Left lung (tissue), 10 donors: ENCODE data around the gene MCM3. TPM values are rescaled to one million over a fixed set of nuclear protein-coding genes. Genes with fewer than 3 reads are reported as not detected.
A peak's percentile ranks its signal among the peaks of the same experiment; 100 is the strongest.

Experiments
- ATAC-seq: fragments of 200-7000 bp; cut with Tn5 transposase; one replicate; pipeline ENCODE4 v1.9.1; 2020; ENCODE audit warnings: moderate library complexity
- DNase-seq, 4 donors: peaks; one replicate each; pipeline ENCODE4 v3.0.0-alpha.2; 2013 to 2020
- H3K27ac ChIP-seq, 2 donors: fragments of 200-600 bp; sonication (generic) in 1 of 2; one replicate each; pipeline versions ENCODE4 v1.5.0 to v1.8.0; 2020 to 2021
- H3K27me3 ChIP-seq, 2 donors: fragments of 200-600 bp; sonication (generic) in 1 of 2; one replicate each; pipeline versions ENCODE4 v1.5.0 to v1.8.0; 2020 to 2021
- H3K36me3 ChIP-seq, 2 donors: fragments of 200-600 bp; sonication (generic) in 1 of 2; one replicate each; pipeline versions ENCODE4 v1.5.0 to v1.8.0; 2020 to 2021
- H3K4me1 ChIP-seq, 2 donors: fragments of 200-600 bp; one replicate each; pipeline ENCODE4 v1.8.0; 2021
- H3K4me3 ChIP-seq, 2 donors: fragments of 200-600 bp; sonication (generic) in 1 of 2; one replicate each; pipeline versions ENCODE4 v1.5.0 to v1.8.0; 2020 to 2021; ENCODE audit warnings: mild to moderate bottlenecking in 1 of 2
- H3K9me3 ChIP-seq, 2 donors: fragments of 200-600 bp; sonication (generic) in 1 of 2; one replicate each; pipeline versions ENCODE4 v1.5.0 to v1.8.0; 2020 to 2021
- intact Hi-C, 2 donors: fragments of 100-400 bp; cut with DNase I; formaldehyde crosslinking; loops; one replicate each; pipeline versions ENCODE4 v1.11.2 to v1.14.2; 2022
- polyA plus RNA-seq, 6 donors: library from polyadenylated mRNA; unstranded; fragments of 120-200 nt; gene quantifications; one replicate each; pipeline ENCODE4 v1.2.1, GENCODE V29; 2013; ENCODE audit not compliant: insufficient read length in 6 of 6
- total RNA-seq, 2 donors: library from RNA; stranded (reverse); fragmentation: NEBNext Ultra II Directional; extraction: Animal tissue kit (Norgen Biotek cat#: 25700); gene quantifications; one replicate each; pipeline ENCODE4 v1.2.1, GENCODE V29; 2021
- TF ChIP-seq, protein P1 (sequence below), 2 donors: fragments of 200-600 bp; sonication (generic) in 1 of 2; IDR thresholded peaks; one replicate each; pipeline versions ENCODE4 v1.5.0 to v1.8.0; 2021; ENCODE audit warnings: antibody characterized with exemption in 2 of 2
- donor health status: DM: no; HTN: yes; CAD: no.
- donor health status: DM: no; HTN: no; CAD: no.

Gene MCM3
- total and polyA plus RNA-seq, 8 donors: 38.9 to 122 (median 95.3) TPM

- Histone ChIP-seq H3K9me3 (no peaks in the 10 kb centered on the region), H3K27ac (peak overlapping the region; percentile 66 to 68), H3K36me3 (peaks cover 0 to 24% of the 10 kb centered on the region in 2 donors), H3K4me1 (peaks cover 6 to 31% of the 10 kb centered on the region in 2 donors), H3K4me3 (peak overlapping the region; percentile 34 to 85), H3K27me3 (no peaks in the 10 kb centered on the region)
- ATAC-seq (peak; percentile 3), DNase-seq (no peak)
- intact Hi-C loops: loop anchor here in 1 of 2 donors (5.0 kb wide), 1 partner anchor 112 kb away; no protein-coding TSS in a partner anchor
- TF ChIP-seq, protein P1, sequence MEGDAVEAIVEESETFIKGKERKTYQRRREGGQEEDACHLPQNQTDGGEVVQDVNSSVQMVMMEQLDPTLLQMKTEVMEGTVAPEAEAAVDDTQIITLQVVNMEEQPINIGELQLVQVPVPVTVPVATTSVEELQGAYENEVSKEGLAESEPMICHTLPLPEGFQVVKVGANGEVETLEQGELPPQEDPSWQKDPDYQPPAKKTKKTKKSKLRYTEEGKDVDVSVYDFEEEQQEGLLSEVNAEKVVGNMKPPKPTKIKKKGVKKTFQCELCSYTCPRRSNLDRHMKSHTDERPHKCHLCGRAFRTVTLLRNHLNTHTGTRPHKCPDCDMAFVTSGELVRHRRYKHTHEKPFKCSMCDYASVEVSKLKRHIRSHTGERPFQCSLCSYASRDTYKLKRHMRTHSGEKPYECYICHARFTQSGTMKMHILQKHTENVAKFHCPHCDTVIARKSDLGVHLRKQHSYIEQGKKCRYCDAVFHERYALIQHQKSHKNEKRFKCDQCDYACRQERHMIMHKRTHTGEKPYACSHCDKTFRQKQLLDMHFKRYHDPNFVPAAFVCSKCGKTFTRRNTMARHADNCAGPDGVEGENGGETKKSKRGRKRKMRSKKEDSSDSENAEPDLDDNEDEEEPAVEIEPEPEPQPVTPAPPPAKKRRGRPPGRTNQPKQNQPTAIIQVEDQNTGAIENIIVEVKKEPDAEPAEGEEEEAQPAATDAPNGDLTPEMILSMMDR (IDR thresholded peaks at IDR 0.05): no peak
Observed at GRCh38 chr6:52285177-52286068, 881 bp upstream of the MCM3 start.

GRCh38 chr6:52284131-52284459 is 447 bp downstream of the MCM3 start:
- H3K4me1 ChIP-seq: peaks cover 6 to 31% of the 10 kb centered on the region in 2 donors
- intact Hi-C loops: no loop called here
- H3K4me3 ChIP-seq: peak overlapping the region; percentile 63 to 85
- DNase-seq: peak in 1 of 4 donors; percentile 49
- TF ChIP-seq, protein P1 (IDR thresholded peaks at IDR 0.05): no peak
- peak; percentile 5 for ATAC-seq
- no peaks in the 10 kb centered on the region for H3K27me3 ChIP-seq
- peaks cover 0 to 37% of the 10 kb centered on the region in 2 donors for H3K36me3 ChIP-seq
- no peaks in the 10 kb centered on the region for H3K9me3 ChIP-seq
- peak overlapping the region in 1 of 2 donors; percentile 68 for H3K27ac ChIP-seq

- TF ChIP-seq, protein P1 (IDR thresholded peaks at IDR 0.05): no peak
- Histone ChIP-seq H3K4me3 (peak overlapping the region in 1 of 2 donors; percentile 85), H3K9me3 (no peaks in the 10 kb centered on the region), H3K27ac (no peak overlapping the region), H3K4me1 (peaks cover 6 to 31% of the 10 kb centered on the region in 2 donors), H3K27me3 (no peaks in the 10 kb centered on the region), H3K36me3 (peaks cover 0 to 45% of the 10 kb centered on the region in 2 donors)
- ATAC-seq (no peak), DNase-seq (no peak)
- intact Hi-C loops: no loop called here
Observed at GRCh38 chr6:52283111-52283510, 1.4 kb downstream of the MCM3 start.

GRCh38 chr6:52276130-52276529 is 8.4 kb downstream of the MCM3 start:
- H3K4me1 ChIP-seq: peaks cover 0 to 5% of the 10 kb centered on the region in 2 donors
- no peak for DNase-seq
- H3K36me3 ChIP-seq: peaks cover 0 to 95% of the 10 kb centered on the region in 2 donors
- H3K27me3 ChIP-seq: no peaks in the 10 kb centered on the region
- intact Hi-C loops: no loop called here
- H3K4me3 ChIP-seq: no peak overlapping the region
- TF ChIP-seq, protein P1 (IDR thresholded peaks at IDR 0.05): no peak
- H3K9me3 ChIP-seq: no peaks in the 10 kb centered on the region
- H3K27ac ChIP-seq: no peak overlapping the region
- no peak for ATAC-seq

DNA sequence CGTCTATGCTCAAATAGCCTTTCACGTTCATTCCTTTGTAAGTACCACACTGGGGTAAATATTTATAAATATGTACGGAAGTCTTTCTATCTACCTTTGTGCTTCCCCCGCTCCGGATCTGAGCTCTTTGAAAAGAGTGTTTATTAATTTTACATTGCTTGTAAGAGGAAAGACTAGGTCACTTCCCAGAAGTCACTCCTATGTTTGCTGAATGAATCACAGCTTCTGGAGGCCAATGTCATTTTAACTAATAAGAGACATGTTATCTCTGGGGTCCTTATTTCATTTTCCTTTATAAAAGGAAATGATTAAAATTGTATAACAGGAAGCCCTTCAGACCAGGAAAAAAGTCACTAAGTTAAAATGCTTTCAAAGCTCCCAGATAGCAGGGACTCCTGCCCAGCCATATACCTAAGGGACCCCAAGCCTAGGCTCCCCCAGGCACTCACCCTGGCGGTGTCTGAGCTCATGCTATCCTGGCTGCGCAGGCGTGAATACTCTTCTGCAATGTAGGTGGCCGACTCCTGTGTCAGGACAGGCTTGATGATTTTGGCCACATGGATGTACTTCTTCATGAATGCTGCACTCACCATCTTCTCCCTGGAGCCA is 12.6 kb downstream of the MCM3 start:
- H3K9me3 ChIP-seq: no peaks in the 10 kb centered on the region
- TF ChIP-seq, protein P1 (IDR thresholded peaks at IDR 0.05): no peak
- H3K4me3 ChIP-seq: no peak overlapping the region
- no peaks in the 10 kb centered on the region for H3K27me3 ChIP-seq
- H3K36me3 ChIP-seq: peaks cover 0 to 99% of the 10 kb centered on the region in 2 donors
- peak overlapping the region in 1 of 2 donors; percentile 65 for H3K27ac ChIP-seq
- DNase-seq (no peak), ATAC-seq (peak; percentile 81)
- intact Hi-C loops: no loop called here
- peaks cover 0 to 5% of the 10 kb centered on the region in 2 donors for H3K4me1 ChIP-seq
